ENCODE data around the gene NELL1.

- TF ChIP-seq ZNF384 (IDR thresholded peaks at IDR 0.05) (no peak), SUZ12 (IDR thresholded peaks at IDR 0.05) (no peak)
These were observed 396.6 kb downstream of the NELL1 start for GRCh38 chr11:21066030-21066429.

Data from HEK293T (cell line).